Uterus (tissue), 2 donors: ENCODE results near the gene ZMYND10.

Experiments used
- POLR2A ChIP-seq, 2 donors: fragments of 450-650 bp; IDR thresholded peaks; one replicate each; pipeline ENCODE4 v1.6.1; 2016; ENCODE audit warnings: antibody characterized with exemption in 2 of 2, mild to moderate bottlenecking in 1 of 2, moderate library complexity in 1 of 2
- TF ChIP-seq, protein P1 (sequence below), 4 experiments: fragments of 200-600 bp in 2 of 4; fragments of 450-650 bp in 2 of 4; sonication (generic) in 2 of 4; IDR thresholded peaks; one replicate each; pipeline ENCODE4 v1.5.1; 2016 to 2019; ENCODE audit warnings: antibody characterized with exemption in 4 of 4, mild to moderate bottlenecking in 2 of 4, moderate library complexity in 1 of 4

DNA sequence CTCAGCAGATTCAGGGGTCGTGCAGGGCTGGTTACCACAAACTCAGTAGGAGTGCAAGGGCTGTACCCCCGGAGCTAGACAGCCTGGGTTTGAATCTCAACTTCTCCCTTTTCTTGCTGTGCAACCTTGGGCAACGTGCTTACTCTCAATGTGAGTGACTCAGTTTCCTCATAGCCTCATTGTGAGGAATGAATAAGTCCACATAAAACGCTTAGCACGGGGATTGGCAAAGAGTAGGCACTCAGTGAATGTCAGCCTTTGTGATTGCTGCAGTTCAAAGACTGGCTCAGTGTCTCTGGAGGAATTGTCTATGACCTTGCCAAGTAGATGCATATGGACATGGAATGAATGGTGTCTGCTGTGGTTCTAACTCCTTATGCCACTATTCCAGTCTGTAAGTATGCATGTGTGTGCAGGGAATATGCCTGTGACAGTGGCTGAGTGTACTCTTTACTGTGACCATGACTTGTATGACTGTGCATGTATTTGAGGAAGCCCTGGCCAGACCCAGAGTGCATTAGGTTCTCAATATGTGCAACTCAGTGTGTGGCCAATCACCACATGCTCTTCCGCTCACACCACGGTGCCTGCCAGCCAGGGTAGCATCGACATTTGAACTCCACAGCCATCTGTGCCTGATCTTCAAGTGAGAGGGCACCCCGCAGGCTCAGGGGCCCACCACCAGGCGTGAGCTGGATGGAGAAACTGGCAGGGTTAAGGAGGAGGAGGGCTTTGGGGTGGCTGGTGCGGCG, 45.4 kb downstream of the ZMYND10 start:
- no peak for TF ChIP-seq POLR2A (IDR thresholded peaks at IDR 0.05)
- TF ChIP-seq, protein P1, sequence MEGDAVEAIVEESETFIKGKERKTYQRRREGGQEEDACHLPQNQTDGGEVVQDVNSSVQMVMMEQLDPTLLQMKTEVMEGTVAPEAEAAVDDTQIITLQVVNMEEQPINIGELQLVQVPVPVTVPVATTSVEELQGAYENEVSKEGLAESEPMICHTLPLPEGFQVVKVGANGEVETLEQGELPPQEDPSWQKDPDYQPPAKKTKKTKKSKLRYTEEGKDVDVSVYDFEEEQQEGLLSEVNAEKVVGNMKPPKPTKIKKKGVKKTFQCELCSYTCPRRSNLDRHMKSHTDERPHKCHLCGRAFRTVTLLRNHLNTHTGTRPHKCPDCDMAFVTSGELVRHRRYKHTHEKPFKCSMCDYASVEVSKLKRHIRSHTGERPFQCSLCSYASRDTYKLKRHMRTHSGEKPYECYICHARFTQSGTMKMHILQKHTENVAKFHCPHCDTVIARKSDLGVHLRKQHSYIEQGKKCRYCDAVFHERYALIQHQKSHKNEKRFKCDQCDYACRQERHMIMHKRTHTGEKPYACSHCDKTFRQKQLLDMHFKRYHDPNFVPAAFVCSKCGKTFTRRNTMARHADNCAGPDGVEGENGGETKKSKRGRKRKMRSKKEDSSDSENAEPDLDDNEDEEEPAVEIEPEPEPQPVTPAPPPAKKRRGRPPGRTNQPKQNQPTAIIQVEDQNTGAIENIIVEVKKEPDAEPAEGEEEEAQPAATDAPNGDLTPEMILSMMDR (IDR thresholded peaks at IDR 0.05) = no peak
